ENCODE measurements around the gene CDRT4. TPM values are rescaled to one million over a fixed set of nuclear protein-coding genes. Genes with fewer than 3 reads are reported as not detected.

CDRT4 gene
- 0.37 TPM in 1 of 2 replicates, not detected in the other for total RNA-seq

GRCh38 chr17:15467592-15467991 lies at the start of gene CDRT4:
CDRT4 (minus strand) TSS chr17:15467621; CDS start chr17:15440238, 27,383 bp downstream.

Other genes with a start within 250 kb of the CDRT4 start
- gene PMP22, start 202.3 kb downstream of the CDRT4 start, total RNA-seq = 134 and 139 TPM in 2 replicates
- gene TEKT3, start 126.0 kb downstream of the CDRT4 start, total RNA-seq = not detected in 2 replicates
- 3.7 and 4.8 TPM in 2 replicates for gene TVP23C, start 95.9 kb upstream of the CDRT4 start, total RNA-seq
- 0.37 TPM in 1 of 2 replicates, not detected in the other for gene FBXW10B, start 152.1 kb upstream of the CDRT4 start, total RNA-seq
- 27.2 and 31.4 TPM in 2 replicates for gene TRIM16, start 216.7 kb upstream of the CDRT4 start, total RNA-seq
- 18.5 and 51.4 TPM in 2 replicates for gene ZNF286A, start 232.1 kb upstream of the CDRT4 start, total RNA-seq

Measured in cardiac ventricle fibroblast (primary cell).